Neural cell (in vitro differentiated cells): ENCODE data around the gene DGKI.
"Not testable (repeated sequence)": the region's sequence is repeated elsewhere in the genome, so short reads cannot be mapped to it uniquely, and the experiment has no call there.

Experiments used
- EP300 ChIP-seq: fragments of 450-650 bp; conservative IDR thresholded peaks from 2 replicates; pipeline ENCODE4 v1.6.1; 2014; ENCODE audit warnings: antibody characterized with exemption, mild to moderate bottlenecking, moderate library complexity; ENCODE audit not compliant: poor library complexity, severe bottlenecking
- EZH2 ChIP-seq: fragments of 200-600, 300-800 bp; shearing (Covaris generic), sonication (generic); IDR thresholded peaks from 2 replicates; pipeline ENCODE4 v1.6.1; 2014; ENCODE audit warnings: antibody characterized with exemption, low read length, borderline replicate concordance, mild to moderate bottlenecking; ENCODE audit not compliant: insufficient read depth, poor library complexity, severe bottlenecking
- POLR2AphosphoS5 ChIP-seq: IDR thresholded peaks from 2 replicates; pipeline ENCODE4 v1.6.1; 2012
- REST ChIP-seq: IDR thresholded peaks from 2 replicates; pipeline ENCODE4 v1.6.1; 2012; ENCODE audit warnings: borderline replicate concordance
- TAF1 ChIP-seq: IDR thresholded peaks from 2 replicates; pipeline ENCODE4 v1.6.1; 2012; ENCODE audit warnings: low read depth
- TF ChIP-seq, protein P1 (sequence below): fragments of 450-650 bp; IDR thresholded peaks from 2 replicates; pipeline ENCODE4 v1.5.1; 2014; ENCODE audit warnings: antibody characterized with exemption, mild to moderate bottlenecking, moderate library complexity; ENCODE audit not compliant: poor library complexity, severe bottlenecking

- TF ChIP-seq, protein P1, sequence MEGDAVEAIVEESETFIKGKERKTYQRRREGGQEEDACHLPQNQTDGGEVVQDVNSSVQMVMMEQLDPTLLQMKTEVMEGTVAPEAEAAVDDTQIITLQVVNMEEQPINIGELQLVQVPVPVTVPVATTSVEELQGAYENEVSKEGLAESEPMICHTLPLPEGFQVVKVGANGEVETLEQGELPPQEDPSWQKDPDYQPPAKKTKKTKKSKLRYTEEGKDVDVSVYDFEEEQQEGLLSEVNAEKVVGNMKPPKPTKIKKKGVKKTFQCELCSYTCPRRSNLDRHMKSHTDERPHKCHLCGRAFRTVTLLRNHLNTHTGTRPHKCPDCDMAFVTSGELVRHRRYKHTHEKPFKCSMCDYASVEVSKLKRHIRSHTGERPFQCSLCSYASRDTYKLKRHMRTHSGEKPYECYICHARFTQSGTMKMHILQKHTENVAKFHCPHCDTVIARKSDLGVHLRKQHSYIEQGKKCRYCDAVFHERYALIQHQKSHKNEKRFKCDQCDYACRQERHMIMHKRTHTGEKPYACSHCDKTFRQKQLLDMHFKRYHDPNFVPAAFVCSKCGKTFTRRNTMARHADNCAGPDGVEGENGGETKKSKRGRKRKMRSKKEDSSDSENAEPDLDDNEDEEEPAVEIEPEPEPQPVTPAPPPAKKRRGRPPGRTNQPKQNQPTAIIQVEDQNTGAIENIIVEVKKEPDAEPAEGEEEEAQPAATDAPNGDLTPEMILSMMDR, result not testable (repeated sequence)
- not testable (repeated sequence) for TF ChIP-seq EP300, EZH2, POLR2AphosphoS5, REST, TAF1
Observed at GRCh38 chr7:137832990-137833389, 13.8 kb downstream of the DGKI start.
